Activated naive CD4-positive, alpha-beta T cell (primary cell): ENCODE results near the gene CHSY3.

Experiments used
- DNase-seq, 4 experiments: peaks; one replicate each; lab custom pipeline; 2025; lab: John Stamatoyannopoulos, UW

The CHSY3 gene

DNA sequence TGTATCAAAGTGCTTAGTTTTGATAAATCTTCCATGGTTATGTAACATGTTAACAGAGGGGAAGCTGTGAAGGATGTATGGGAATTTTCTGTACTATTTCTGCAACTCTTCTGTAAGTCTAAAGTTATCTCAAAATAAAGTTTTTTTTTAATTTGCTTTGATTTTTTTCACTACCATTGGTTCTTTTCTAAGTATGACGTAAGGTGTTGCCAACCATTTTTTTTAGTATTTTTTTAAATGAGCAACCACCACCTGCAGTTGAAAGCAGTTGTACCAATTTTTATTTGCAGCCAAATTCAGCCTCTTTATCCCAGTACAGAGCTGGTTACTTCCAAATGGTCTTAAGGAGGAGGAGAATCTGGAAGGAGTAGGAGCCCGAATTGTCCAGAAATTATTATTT, 192.2 kb downstream of the CHSY3 start:
- DNase-seq: no peak

DNA sequence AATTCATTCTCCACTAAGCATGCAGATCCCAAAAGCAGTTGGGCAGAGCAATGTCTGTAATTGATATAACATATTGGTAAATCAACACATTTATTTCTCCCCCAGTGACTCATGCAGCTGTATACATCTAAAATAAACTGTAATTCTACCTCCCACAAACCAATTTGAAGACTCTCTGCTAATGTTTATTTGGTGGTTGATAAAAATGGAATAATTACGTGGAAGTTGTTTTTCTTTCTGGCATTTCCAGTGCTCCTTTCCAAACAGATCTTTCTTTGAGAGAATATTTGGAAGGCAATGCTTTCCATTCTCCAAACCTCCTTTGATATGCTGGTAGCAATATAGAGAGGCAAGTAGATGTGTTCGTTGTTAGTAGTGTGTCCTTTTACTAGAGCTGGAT, 194.7 kb downstream of the CHSY3 start:
- DNase-seq: no peak

DNA sequence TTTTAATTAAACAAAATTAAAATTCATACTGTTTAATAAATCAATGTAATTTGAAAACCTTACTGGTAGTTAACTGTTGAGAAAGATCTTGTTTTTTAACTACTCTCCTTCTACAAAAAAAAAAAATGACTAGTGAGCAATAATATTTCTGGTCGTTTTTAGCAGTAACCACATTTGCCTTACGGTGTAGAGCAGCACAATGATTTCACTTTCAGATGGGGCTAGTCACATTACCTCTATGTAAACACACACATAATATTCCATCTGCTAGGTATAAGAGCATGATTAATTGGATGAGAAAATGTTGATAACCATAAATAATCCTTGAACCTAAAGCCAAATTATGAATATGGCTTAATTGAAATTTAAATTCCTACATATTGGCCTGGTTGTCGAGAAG, 198.1 kb downstream of the CHSY3 start:
- no peak for DNase-seq

DNA sequence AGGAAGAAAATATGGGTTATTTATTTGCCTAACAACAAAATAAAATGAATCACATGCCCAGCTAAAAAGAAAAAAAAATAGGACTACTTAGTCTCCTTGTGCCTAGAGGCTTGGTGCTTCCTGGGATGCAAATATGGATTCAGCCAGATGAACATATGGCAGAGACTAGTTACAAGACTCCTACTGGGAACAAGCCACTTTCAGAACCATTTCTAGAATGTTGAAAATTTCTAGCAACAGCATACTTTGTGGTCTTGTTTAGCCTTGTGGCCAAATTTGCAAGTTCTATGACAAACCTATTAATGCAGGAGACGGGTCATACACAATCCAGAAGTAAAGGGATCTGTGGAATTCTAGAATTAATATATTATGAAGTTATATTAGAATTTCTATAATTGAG, 198.7 kb downstream of the CHSY3 start:
- no peak for DNase-seq

DNA sequence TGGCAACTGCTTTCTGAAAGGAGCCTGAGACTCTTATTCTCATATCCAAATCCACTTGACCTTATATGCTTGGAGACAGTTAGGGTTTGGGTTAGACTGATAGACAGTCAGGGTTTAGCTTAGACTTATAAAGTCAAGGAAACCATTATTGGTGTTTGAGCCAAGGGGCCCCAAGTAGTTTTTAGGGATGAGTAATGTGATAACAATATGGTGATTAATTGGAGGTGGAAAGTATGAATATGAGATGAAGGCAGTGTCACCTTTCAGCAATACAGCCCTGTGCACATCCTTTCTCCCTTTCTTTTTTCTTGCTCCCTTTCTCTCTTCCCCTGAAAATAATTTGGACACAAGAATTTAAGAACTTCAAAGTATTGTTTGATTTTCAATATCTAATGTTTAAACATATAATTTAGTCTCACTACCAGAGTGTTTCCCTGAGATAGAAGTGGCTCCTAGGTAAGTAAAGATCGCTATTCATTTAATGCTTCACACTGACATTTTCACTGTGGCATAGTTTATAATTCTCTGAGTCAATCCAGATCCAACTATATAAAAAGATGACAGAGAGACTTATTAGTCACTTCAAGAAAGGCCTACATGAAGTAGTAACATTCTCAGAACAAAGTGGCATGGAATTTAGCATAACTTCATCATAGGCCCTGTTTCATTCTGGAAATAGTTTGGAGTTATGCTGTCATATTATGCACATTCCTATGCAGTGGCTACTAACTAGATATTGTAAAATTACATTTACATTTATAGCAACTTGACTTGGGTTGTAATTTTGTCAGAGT, 200.8 kb downstream of the CHSY3 start:
- DNase-seq: no peak

DNA sequence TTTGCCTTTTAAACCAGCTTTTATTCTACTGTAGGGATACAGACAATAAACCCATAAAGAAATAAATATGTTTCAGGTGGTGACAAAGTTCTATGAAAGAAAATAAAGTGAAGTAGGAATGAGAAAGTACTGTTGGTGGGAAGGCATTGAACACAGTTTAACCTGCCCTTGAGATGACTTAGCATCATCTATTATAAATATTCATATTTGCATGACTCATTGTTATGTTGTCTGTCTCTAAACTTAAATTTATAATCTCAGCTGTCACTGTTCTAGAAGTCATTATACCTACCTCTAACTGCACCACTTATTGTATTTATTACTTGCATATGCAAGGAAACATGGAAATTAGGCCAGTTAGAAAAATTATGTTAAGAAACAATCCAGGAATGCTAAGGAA, 202.2 kb downstream of the CHSY3 start:
- DNase-seq: no peak

DNA sequence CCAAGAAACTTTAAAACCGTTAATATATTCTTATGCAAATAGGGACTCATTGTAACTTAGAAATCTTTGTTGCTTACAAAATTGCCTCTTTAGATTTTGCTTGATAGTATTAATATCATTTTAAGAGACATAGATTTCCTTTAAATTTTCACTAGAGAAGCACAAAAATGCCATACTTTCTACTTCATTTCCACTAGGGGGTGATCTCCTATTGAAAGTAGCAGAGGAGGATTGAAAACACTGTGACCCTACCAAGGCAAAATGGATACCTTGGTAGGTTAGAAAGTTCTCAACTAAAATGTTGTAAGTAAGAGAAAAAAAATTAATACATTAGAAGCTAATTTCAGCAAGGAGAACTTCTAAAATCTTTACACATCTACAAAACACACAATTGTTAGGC, 204.9 kb downstream of the CHSY3 start:
- DNase-seq: no peak

DNA sequence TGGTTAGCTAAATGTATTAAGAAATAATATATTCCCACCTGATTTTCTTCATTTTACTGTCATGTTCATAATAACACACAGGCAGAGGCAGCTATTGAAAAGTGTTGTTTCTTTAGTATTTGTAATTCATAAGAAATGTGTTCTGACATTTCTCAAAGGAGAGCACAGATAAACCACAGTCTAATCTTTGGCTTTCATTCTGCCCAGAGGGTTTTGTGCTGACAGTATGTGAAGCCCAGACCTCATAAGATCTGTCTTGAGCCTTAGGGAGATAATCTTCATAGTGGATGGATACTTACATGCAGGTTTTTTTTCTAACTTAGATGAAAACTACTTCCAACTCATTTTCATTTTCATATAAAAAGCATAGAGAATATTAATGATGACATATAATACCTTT, 206.1 kb downstream of the CHSY3 start:
- no peak for DNase-seq

DNA sequence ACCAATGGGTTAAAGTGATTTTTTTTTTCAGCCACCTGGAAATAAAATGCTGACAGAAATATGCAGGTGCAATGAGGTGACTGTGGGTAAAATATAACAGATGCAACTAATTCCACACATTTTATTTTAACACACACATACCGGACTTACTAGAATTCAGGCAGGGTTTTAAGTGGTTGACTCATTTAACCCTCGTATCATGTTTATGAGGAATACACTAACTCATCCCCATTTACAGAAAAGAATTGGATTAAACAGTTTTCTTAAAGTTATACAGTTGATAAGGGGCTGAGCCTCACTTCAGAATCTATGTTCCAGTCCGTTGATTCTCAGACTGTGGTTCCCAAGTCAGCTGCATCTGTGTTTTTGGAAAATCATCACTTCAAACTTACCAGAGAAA, 207.5 kb downstream of the CHSY3 start:
- no peak for DNase-seq

DNA sequence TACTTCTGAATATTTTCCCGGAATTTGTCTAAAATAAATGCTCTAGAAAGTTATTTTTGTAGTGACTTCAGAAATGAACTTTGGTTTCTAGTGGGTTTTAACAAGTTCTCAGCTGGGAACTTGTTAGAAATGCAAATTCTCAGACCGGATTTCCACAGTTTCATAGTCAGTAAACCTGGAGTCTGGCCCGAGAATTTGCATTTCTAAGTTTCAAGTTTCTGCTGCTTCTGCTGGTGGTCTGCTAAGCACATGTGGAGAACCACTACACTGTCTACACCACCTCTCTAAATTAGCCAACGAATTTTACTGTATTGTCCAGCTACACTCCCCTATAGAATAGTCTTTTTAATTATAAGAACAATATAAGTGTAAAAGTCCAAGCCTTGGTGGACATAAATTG, 208.0 kb downstream of the CHSY3 start:
- DNase-seq: no peak

DNA sequence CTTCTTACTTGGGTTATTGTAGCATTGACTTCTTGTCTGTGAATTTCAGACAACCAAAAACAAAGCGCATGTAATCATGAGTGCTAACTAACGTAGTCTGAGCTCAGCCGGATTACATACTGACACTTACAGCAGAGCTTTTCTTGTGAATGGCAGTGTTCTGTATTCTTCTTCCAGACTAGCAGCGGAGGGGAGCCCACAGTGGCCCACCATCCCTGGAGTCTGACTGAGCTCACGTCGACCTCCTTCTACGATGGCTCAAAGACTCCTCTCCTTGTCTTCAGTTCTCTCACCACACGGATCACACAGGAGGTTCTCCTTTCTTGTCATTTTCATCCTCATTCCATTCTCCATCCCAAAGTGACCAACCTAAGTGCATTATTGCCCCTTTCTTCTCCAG, 211.4 kb downstream of the CHSY3 start:
- no peak for DNase-seq

DNA sequence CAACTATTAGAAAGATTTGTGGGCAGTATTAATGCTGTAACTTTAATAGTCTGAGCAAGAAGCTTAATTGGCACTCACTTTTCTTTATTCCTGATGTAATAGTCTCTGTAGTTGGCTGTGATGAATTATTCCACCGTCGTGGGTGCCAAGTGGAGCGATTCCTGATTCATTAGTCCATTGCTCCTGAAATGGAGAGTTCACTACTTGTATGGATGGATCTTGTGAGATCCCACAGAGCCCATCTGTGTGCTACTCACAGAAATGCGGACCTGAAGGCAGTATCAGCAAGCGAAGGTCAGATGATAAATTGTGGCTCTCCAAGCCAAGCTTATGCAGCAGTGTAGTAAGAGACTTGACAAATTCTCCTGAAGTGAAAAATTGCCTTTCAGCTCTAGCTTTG, 212.2 kb downstream of the CHSY3 start:
- DNase-seq: no peak

DNA sequence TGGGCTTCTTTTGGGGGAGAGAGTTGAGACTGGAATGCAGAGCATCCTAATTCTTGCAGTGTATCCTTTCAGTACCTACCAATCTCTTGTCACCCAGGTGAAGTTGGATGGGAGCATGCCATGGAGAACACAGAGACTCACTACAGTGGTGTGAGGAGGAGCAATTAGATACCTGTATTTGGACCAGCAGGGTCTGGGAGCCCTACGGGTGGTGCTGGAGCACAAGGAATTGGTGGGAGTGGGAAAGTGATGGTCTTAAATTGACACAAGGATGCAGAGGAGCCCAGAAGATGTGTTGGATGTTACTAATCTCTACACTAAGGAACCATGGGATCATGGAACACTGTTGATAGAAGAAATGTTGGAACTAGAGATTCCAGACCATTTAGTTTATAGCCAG, 212.7 kb downstream of the CHSY3 start:
- DNase-seq: no peak

DNA sequence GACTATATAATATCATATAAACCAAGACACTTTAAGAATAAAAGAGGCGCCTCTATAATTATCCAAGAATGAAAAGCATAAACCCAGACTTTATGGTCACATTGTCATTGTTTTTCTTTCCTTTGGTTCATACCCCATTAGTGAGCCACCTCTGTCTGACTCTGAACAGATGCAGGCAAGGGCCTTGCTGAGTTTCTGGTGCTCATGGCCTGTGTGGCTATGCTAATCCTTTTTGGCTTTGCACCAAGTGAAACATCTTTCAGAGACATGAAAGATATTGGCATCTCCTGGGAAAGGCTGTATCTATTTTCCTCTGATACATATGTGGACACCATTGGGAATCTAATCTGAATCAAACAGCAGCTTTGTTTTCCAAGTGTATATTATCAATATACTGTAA, 222.5 kb downstream of the CHSY3 start:
- no peak for DNase-seq

DNA sequence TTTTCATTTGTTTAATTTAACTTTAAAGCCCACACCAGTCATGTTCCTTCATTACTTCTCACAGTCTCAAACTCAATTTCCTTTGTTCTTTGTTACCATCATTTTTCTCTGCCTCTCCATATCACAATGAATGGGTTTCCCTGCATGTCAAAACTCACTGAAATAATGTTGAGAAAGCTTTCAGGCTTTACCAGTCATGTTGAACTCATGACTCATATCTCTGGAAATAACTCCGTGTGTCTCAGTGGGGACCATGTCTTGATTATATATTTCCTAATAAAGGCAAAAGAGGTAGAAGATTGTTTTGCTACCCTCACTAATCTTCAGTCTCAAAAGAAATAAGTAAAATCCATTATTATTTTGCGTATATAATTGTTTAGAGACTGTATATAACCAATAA, 231.2 kb downstream of the CHSY3 start:
- DNase-seq: no peak

DNA sequence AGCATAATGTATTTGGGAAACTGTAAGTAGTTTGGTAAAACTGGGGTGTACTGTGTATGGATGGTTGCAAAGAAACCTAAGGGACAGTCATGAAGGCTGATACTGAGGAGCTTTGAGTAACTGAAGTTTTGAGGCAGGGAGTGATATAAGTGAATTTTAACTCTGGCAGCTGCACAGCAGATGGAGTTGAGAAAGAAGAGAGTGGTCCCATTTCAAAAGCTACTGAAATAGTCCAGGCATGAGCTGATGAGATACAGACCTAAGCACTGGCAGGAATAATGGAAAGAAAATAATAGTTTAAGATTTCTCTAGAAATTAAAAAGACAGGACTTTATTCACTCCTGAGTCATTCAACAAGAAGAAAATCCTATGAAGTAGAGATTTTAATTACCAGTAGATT, 232.0 kb downstream of the CHSY3 start:
- DNase-seq: no peak

DNA sequence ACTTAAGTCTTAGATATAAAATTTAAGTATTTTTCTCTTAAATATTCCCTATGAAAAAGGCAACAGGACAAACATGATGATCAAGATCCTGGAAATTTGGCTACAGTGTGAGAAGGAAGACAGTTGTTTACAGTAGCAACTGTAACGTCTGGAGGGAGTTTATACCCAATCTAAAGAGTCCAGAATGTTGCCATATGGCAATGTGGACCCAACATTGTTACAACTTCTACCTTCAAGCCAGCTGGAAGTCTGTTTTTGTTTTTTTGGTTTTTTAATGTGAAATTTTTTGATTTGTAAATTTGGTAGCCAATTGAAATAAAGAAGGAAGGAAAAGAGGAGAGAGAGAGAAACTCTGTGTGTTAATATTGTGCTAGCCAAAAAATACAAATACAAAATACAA, 233.4 kb downstream of the CHSY3 start:
- DNase-seq: no peak

DNA sequence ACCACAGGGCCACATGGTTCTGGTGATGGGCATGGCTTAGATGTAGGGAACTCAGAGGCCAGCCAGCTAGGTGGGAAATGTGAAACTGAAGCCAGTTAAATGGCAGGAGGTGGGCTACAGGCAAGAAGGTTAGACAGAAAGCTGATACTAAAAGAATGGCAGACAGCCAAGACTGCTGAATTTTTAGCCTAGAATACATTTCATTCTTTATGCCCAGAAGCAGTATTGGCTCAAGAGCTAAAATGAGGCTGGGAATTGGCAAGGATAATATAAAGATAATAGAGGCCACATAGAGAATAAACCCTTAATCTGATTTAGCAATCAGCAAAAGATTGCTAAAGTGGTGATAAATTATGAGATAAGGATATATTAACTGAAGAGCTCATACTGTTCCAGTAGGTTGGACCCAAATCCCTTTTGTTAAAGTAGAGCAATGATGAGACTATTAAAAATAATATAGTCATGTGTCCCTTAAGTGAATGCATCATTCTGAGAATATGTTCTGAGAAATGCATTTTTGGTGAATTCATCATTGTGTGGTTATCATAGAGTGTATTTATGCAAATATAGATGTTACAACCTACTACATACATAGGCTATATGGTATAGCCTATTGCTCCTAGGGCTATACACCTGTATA, 234.3 kb downstream of the CHSY3 start:
- DNase-seq: no peak

DNA sequence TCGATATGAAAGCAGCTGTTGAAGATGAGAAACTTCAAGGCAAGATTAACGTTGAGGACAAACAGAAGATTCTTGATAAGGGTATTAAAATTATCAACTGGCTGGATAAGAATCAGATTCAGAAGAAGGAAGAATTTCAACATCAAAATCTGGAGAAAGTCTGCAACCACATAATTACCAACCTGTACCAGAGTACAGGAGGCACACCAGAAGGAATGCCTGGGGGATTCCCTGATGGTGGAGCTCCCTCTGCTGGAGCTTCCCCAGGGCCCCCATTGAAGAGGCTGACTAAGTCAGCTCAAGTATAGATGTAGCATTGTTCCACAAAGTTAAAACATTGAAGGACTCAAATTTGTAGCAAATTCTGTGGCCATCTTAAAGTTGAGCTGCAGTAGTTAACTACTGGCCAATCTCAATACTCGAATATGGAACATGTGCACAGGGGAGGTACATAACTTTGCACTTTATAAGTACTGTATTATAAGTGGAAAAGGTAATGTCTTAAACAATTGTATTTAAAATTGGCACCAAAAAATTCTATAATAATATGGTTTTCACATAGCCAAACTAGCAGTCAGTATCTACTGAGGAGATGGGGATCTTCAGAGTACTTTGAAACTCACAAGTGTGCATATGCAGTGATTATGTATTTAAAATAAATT, 237.5 kb downstream of the CHSY3 start:
- DNase-seq: no peak

DNA sequence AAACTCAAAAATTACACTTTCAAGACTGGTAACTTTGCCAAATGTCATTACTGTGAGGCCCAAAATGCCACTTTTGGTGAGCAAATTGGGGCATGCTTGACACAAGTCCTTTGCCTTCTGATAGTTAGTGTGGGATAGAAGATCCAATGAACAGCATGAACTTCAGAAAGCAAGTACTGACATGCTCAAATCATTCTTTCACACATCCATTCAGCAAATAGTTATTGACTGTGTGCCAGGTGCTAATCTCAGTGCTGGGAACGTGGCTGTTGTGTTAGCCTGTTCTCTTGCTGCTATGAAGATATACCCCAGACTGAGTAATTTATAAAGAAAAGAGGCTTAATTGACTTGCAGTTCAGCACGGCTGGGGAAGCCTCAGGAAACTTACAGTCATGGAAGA, 247.0 kb downstream of the CHSY3 start:
- DNase-seq: no peak

DNA sequence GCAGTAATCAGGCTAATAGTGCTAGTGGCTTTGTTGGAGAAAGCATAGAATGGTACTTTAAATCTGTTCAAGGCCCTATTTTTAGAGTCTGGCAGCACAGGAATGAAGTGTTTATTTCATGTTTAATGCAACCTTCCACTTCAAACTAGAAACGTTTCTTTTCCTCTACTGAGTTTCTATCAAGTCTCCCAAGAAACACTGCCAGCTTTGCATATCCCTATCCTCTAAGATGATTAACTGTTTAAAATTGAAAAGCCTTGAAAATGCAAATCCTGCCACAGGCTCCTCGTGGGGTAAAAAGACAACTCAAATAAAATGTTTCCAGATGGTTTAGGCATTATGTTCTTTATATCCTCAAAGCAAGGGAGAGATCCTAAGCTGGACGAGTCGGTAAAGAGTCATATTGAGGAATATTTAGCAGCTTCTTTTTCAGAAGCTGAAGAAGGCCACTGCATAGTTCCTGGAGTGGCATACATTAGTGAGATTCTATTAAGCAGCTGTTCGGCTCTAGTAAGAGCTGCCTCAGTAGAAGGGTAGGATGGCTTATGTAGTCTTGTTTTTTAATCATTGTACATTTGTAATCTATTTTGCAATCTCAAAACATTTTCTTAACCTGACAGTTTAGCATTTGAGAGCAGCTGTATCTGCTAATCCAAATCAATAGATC, 251.2 kb downstream of the CHSY3 start:
- no peak for DNase-seq

DNA sequence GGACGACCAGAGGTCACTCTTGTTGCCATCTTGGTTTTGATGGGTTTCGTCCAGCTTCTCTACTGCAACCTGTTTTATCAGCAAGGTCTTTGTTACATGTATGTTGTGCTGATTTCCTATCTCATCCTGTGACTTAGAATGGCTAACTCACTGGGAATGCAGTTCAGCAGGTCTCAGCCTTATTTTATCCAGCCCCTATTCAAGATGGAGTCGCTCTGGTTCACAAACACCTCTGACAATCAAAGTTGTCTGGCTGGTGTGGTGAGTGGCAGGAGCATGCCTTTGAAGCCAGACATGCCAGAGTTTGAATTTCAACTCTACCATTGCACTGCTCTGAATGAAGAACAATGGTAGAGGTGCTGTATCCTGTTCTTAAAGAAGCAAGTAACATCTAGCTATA, 253.8 kb downstream of the CHSY3 start:
- DNase-seq: no peak

DNA sequence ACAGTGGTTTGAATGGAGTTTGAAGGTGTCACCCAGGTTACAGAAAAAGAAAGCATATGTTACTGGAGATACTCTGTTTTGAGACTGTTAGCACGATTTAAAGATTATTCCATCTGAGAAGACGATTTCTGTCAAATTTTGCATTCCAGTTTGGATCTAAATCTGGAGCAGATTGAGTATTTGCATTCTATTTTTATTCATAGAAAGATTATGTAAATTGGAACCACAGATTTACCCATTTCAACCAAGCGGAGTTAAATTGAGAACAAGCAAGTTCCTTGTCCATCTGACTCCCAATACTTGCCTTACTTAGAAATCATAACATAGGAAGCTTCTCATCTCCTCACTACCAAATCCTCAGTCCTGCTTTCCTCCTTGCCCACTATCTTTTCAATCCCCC, 255.7 kb downstream of the CHSY3 start:
- no peak for DNase-seq
